ENCODE data around the gene MTG2. TPM values are rescaled to one million over a fixed set of nuclear protein-coding genes. Genes with fewer than 3 reads are reported as not detected.
A peak's percentile ranks its signal among the peaks of the same experiment; 100 is the strongest.

MTG2 gene
- total and polyA plus RNA-seq, 2 of the 13 experiments (the other 11 are each of a cell fraction or from before 2014, with no cell fraction given) = 20.4 to 37.8 TPM

DNA sequence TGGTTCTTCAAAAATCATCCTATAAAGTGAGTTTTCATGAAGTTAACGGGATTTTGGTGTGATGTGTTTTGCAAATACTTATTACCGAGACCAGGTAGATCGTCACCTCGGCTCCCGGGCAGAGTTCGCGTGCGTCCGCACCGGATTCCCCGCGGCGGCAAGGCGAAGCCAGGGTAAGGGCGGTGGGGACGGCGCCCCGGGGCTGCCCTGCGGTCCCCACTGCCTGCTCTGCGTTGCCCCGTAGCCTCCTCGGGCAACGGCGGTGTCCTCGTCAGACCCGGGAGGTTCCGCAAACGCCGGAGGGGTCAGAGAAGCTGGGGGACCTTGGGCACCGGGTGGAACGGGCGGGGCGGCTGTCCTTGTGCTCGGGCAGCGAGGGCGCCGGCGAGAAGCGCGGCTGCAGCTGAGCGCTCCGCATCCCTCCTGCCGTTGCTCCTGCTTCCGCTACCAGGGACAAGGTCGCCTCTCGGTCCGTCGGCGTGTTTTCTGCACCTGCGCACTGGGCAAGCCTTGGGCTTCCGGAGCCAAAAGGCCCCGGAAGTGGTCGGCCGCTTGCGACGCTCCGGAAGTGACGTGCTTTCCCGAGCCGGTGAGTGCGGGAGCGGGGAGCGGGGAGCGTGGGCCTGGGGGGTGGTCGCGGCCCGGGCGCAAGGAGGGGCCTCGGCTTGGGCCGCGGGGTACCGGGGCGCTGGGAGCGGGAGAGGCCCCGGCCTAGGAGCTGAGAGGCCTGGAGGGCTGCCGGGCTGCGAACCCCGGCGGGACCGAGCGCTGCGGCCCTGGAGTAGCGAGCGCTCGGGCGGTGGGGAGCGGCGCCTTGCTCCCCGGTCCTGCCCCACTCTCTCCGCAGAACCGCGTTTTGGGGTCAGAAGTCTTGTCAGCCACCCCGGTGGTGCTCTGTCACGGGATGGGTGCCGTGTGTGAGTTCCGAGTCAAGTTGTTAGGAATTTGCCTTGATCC is at the start of gene MTG2 (continued):
- peak; percentile 90 for TF ChIP-seq ZBTB7B (CRISPR knock-in tag; IDR thresholded peaks at IDR 0.05)
- TF ChIP-seq GTF3A (CRISPR knock-in tag; conservative IDR thresholded peaks at IDR 0.05) = 0 out of 2 replicates have a peak, but pooled peaks have one; percentile 70
- TF ChIP-seq FLYWCH1 (CRISPR knock-in tag; IDR thresholded peaks at IDR 0.05) = 0 out of 2 replicates have a peak, but pooled peaks have one; percentile 63
- TF ChIP-seq SIX1 (CRISPR knock-in tag; IDR thresholded peaks at IDR 0.05; ENCODE audit: borderline replicate concordance) = peak; percentile 37; the same call in 1 of the 2 replicates
- peak; percentile 66 for TF ChIP-seq GLI4 (CRISPR knock-in tag; IDR thresholded peaks at IDR 0.05; ENCODE audit: borderline replicate concordance)
- TF ChIP-seq ZNF414 (CRISPR knock-in tag; IDR thresholded peaks at IDR 0.05) = peak; percentile 94; the same call in 1 of the 2 replicates
- TF ChIP-seq HOXD1 (CRISPR knock-in tag; IDR thresholded peaks at IDR 0.05) = peak; percentile 98
- TF ChIP-seq RBM39 (IDR thresholded peaks at IDR 0.05; ENCODE audit: low read depth, low read length, poor library complexity, severe bottlenecking) = peak; percentile 99
- TF ChIP-seq SP4 (CRISPR knock-in tag; IDR thresholded peaks at IDR 0.05) = peak; percentile 76
- peak; percentile 98 for TF ChIP-seq CREB1 (IDR thresholded peaks at IDR 0.05)
- peak; percentile 97 for TF ChIP-seq CREB1 (CRISPR knock-in tag; IDR thresholded peaks at IDR 0.05)
- TF ChIP-seq XRCC5 (optimal IDR thresholded peaks at IDR 0.05; ENCODE audit: low read length) = peak; percentile 94
- TF ChIP-seq MBD4 (IDR thresholded peaks at IDR 0.05; ENCODE audit: borderline replicate concordance, low read length) = no peak
- peak; percentile 100 for TF ChIP-seq ERF (CRISPR knock-in tag; IDR thresholded peaks at IDR 0.05)
- TF ChIP-seq, protein P1, sequence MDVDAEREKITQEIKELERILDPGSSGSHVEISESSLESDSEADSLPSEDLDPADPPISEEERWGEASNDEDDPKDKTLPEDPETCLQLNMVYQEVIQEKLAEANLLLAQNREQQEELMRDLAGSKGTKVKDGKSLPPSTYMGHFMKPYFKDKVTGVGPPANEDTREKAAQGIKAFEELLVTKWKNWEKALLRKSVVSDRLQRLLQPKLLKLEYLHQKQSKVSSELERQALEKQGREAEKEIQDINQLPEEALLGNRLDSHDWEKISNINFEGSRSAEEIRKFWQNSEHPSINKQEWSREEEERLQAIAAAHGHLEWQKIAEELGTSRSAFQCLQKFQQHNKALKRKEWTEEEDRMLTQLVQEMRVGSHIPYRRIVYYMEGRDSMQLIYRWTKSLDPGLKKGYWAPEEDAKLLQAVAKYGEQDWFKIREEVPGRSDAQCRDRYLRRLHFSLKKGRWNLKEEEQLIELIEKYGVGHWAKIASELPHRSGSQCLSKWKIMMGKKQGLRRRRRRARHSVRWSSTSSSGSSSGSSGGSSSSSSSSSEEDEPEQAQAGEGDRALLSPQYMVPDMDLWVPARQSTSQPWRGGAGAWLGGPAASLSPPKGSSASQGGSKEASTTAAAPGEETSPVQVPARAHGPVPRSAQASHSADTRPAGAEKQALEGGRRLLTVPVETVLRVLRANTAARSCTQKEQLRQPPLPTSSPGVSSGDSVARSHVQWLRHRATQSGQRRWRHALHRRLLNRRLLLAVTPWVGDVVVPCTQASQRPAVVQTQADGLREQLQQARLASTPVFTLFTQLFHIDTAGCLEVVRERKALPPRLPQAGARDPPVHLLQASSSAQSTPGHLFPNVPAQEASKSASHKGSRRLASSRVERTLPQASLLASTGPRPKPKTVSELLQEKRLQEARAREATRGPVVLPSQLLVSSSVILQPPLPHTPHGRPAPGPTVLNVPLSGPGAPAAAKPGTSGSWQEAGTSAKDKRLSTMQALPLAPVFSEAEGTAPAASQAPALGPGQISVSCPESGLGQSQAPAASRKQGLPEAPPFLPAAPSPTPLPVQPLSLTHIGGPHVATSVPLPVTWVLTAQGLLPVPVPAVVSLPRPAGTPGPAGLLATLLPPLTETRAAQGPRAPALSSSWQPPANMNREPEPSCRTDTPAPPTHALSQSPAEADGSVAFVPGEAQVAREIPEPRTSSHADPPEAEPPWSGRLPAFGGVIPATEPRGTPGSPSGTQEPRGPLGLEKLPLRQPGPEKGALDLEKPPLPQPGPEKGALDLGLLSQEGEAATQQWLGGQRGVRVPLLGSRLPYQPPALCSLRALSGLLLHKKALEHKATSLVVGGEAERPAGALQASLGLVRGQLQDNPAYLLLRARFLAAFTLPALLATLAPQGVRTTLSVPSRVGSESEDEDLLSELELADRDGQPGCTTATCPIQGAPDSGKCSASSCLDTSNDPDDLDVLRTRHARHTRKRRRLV (CRISPR knock-in tag; IDR thresholded peaks at IDR 0.05) = no peak
- TF ChIP-seq ZNF546 (CRISPR knock-in tag; conservative IDR thresholded peaks at IDR 0.05) = peak; percentile 88
- peak; percentile 95 for TF ChIP-seq ZNF17 (CRISPR knock-in tag; IDR thresholded peaks at IDR 0.05)
- peak; percentile 90 for TF ChIP-seq GABPA (IDR thresholded peaks at IDR 0.05; ENCODE audit: low read depth, low read length)
- TF ChIP-seq GABPA (CRISPR knock-in tag; IDR thresholded peaks at IDR 0.05; ENCODE audit: low read depth) = peak; percentile 93
- peak; percentile 94 for TF ChIP-seq JARID2 (CRISPR knock-in tag; IDR thresholded peaks at IDR 0.05; ENCODE audit: insufficient replicate concordance)
- no peak for TF ChIP-seq PHB2 (IDR thresholded peaks at IDR 0.05; ENCODE audit: partially characterized antibody)
- peak; percentile 94 for TF ChIP-seq ZNF326 (CRISPR knock-in tag; IDR thresholded peaks at IDR 0.05; ENCODE audit: borderline replicate concordance)
- TF ChIP-seq MYC (CRISPR knock-in tag; IDR thresholded peaks at IDR 0.05; ENCODE audit: borderline replicate concordance) = peak; percentile 98
- peak; percentile 97 for TF ChIP-seq KLF6 (CRISPR knock-in tag; IDR thresholded peaks at IDR 0.05)
- peak; percentile 97 for TF ChIP-seq ZNF749 (CRISPR knock-in tag; IDR thresholded peaks at IDR 0.05; ENCODE audit: borderline replicate concordance)
- TF ChIP-seq PHF20 (CRISPR knock-in tag; IDR thresholded peaks at IDR 0.05) = peak; percentile 100

Data from HepG2 (cell line).